K562 (cell line): ENCODE data around the gene TEP1. TPM values are rescaled to one million over a fixed set of nuclear protein-coding genes. Genes with fewer than 3 reads are reported as not detected.

Experiments
- E2F5 ChIP-seq: sonication (generic); formaldehyde crosslinking; IDR thresholded peaks from 2 replicates; pipeline ENCODE4 v1.8.0; 2022; ENCODE audit warnings: mild to moderate bottlenecking, missing genetic modification reagents
- MEF2A ChIP-seq: IDR thresholded peaks from 2 replicates; pipeline ENCODE4 v1.6.1; 2011; ENCODE audit warnings: low read depth, mild to moderate bottlenecking, low read length, moderate library complexity; ENCODE audit not compliant: control insufficient read depth
- MGA ChIP-seq: fragments of 450-650 bp; IDR thresholded peaks from 2 replicates; pipeline ENCODE4 v1.6.1; 2016; ENCODE audit warnings: mild to moderate bottlenecking, moderate library complexity
- MXD1 ChIP-seq: fragments of 250-450 bp; sonication (Bioruptor Pico); IDR thresholded peaks from 2 replicates; pipeline ENCODE4 v1.8.0; 2021; ENCODE audit warnings: borderline replicate concordance, mild to moderate bottlenecking, moderate library complexity; ENCODE audit not compliant: poor library complexity, severe bottlenecking
- POLR2G ChIP-seq: fragments of 200-400 bp; formaldehyde crosslinking; IDR thresholded peaks from 2 replicates; pipeline ENCODE4 v1.6.1; 2017; ENCODE audit warnings: low read depth, mild to moderate bottlenecking, antibody characterized with exemption, low read length, moderate library complexity
- SRSF7 ChIP-seq: fragments of 200-400 bp; formaldehyde crosslinking; optimal IDR thresholded peaks from 2 replicates; pipeline ENCODE3; 2017; ENCODE audit warnings: mild to moderate bottlenecking, low read depth, low read length
- ZNF184 ChIP-seq: sonication (generic); formaldehyde crosslinking; IDR thresholded peaks from 2 replicates; pipeline ENCODE4 v1.5.0; 2020; ENCODE audit warnings: missing genetic modification reagents
- ZNF347 ChIP-seq: fragments of 450-650 bp; formaldehyde crosslinking; IDR thresholded peaks from 2 replicates; pipeline ENCODE4 v1.4.0; 2020; ENCODE audit warnings: low read depth, mild to moderate bottlenecking, moderate library complexity
- polyA plus RNA-seq, 8 experiments: library from polyadenylated mRNA; depleted of rRNA in 4 of 8; stranded (reverse) in 5 of 8; unstranded in 3 of 8; fragments of >200 nt; fragmentation: Nextera tagmentation in 2 of 8; fragmentation: Illumina TruSeq in 1 of 8; extraction: Ambion mirVana in 2 of 8; extraction: Trizol in 1 of 8; gene quantifications; 2 replicates each; pipeline versions ENCODE4 v1.2.1 to v1.2.3, GENCODE V29; 2011 to 2014; ENCODE audit warnings: inconsistent platforms in 1 of 8, missing spikeins in 1 of 8
- total RNA-seq, 7 experiments: library from RNA; depleted of rRNA in 6 of 7; stranded (reverse); fragments of >200 nt in 6 of 7; fragmentation: Illumina TruSeq in 2 of 7; extraction: Trizol in 2 of 7; gene quantifications; 2 replicates each; pipeline versions ENCODE4 v1.2.1 to v1.2.3, GENCODE V29; 2011 to 2021; ENCODE audit warnings: low replicate concordance in 1 of 7
- TF ChIP-seq, protein P1 (sequence below): fragments of 450-650 bp; conservative IDR thresholded peaks from 2 replicates; pipeline ENCODE4 v1.6.1; 2016; ENCODE audit warnings: missing genetic modification characterization, low read depth, mild to moderate bottlenecking, missing compliant biosample characterization, moderate library complexity

Gene TEP1
- total and polyA plus RNA-seq, 9 of the 15 experiments (the other 6 are each of a cell fraction or from before 2014, with no cell fraction given) = 1.0 to 12.2 (median 7.1) TPM

GRCh38 chr14:20454516-20455354, 41.4 kb upstream of the TEP1 start, which contains the start of the genes APEX1 and OSGEP (continued):
- TF ChIP-seq MGA (peak; percentile 91), POLR2G (peak; percentile 95), MEF2A (no peak), SRSF7 (no peak), ZNF184 (no peak), E2F5 (CRISPR knock-in tag) (0 out of 2 replicates have a peak, but pooled peaks have one; percentile 1), MXD1 (peak; percentile 92), ZNF347 (CRISPR knock-in tag) (no peak)
- TF ChIP-seq, protein P1, sequence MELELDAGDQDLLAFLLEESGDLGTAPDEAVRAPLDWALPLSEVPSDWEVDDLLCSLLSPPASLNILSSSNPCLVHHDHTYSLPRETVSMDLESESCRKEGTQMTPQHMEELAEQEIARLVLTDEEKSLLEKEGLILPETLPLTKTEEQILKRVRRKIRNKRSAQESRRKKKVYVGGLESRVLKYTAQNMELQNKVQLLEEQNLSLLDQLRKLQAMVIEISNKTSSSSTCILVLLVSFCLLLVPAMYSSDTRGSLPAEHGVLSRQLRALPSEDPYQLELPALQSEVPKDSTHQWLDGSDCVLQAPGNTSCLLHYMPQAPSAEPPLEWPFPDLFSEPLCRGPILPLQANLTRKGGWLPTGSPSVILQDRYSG (tag) = no peak
